ENCODE data around the gene PACS2. TPM values are rescaled to one million over a fixed set of nuclear protein-coding genes. Genes with fewer than 3 reads are reported as not detected.
A peak's percentile ranks its signal among the peaks of the same experiment; 100 is the strongest.

The PACS2 gene
- total RNA-seq, 3 donors from 2014 or later (not counting 1 experiment from before 2014, with no cell fraction given) = 58.4 to 76.5 (median 69.2) TPM

DNA sequence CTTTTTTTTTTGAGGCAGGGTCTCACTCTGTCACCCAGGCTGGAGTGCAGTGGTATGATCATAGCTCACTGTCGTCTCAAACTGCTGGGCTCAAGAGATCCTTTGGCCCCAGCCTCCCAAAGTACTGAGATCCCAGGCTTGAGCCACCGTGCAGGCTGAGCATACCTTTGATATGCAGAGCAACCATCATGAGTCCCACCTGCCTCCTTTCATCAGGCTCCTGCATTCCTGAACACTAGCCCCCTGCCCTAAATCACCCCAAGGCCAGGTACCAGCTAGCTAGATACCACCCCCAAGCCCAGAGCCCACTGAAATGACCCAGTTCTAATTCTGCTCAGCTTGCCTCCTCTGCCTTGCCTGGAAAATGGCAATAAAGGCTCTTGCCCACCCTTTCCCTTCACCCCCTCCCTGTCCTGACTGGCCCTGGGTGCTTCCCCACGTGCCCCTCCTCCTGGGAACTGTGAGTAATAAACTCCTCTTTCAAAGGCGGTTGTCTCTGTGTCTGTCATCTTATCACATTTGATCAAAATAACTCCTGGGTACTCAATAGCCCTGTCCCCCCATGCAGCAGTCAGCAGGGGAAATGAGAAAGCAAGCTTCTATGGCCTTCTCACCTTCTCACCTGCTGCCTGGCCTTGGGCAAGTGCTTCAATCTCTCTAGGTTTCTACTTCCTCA is 7.4 kb upstream of the PACS2 start:
- 90% methylated on average over 4 of the region's 4 CpGs for WGBS (ENCODE audit: insufficient coverage)
- no peaks in the 10 kb centered on the region for H3K36me3 ChIP-seq (ENCODE audit: control insufficient read depth, insufficient read depth, low read length)
- H3K4me3 Mint-ChIP-seq = no peak overlapping the region
- TF ChIP-seq, protein P1, sequence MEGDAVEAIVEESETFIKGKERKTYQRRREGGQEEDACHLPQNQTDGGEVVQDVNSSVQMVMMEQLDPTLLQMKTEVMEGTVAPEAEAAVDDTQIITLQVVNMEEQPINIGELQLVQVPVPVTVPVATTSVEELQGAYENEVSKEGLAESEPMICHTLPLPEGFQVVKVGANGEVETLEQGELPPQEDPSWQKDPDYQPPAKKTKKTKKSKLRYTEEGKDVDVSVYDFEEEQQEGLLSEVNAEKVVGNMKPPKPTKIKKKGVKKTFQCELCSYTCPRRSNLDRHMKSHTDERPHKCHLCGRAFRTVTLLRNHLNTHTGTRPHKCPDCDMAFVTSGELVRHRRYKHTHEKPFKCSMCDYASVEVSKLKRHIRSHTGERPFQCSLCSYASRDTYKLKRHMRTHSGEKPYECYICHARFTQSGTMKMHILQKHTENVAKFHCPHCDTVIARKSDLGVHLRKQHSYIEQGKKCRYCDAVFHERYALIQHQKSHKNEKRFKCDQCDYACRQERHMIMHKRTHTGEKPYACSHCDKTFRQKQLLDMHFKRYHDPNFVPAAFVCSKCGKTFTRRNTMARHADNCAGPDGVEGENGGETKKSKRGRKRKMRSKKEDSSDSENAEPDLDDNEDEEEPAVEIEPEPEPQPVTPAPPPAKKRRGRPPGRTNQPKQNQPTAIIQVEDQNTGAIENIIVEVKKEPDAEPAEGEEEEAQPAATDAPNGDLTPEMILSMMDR (IDR thresholded peaks at IDR 0.05) = no peak
- no peaks in the 10 kb centered on the region for H3K9me3 Mint-ChIP-seq
- H3K27me3 ChIP-seq (ENCODE audit: control insufficient read depth, insufficient read depth, low read length) = no peaks in the 10 kb centered on the region
- ATAC-seq (no peak), DNase-seq (no peak)
- intact Hi-C loops (cut with micrococcal nuclease) = loop anchor here (10.0 kb wide), 1 partner anchor 52 kb away; no protein-coding TSS in a partner anchor
- H3K27me3 Mint-ChIP-seq (ENCODE audit: low read depth in 2 of 2) = no peaks in the 10 kb centered on the region
- H3K36me3 Mint-ChIP-seq = no peaks in the 10 kb centered on the region
- H3K4me1 ChIP-seq (ENCODE audit: control insufficient read depth, insufficient read depth, low read length) = peaks cover 14% of the 10 kb centered on the region
- H3K27ac ChIP-seq (ENCODE audit: low read length) = no peak overlapping the region
- H3K9me3 ChIP-seq (ENCODE audit: control insufficient read depth, insufficient read depth, low read length) = no peaks in the 10 kb centered on the region
- no peak overlapping the region for H3K27ac Mint-ChIP-seq
- no peak overlapping the region for H3K4me3 ChIP-seq (ENCODE audit: low read length)
- peaks cover 13 to 15% of the 10 kb centered on the region in 2 donors for H3K4me1 Mint-ChIP-seq

DNA sequence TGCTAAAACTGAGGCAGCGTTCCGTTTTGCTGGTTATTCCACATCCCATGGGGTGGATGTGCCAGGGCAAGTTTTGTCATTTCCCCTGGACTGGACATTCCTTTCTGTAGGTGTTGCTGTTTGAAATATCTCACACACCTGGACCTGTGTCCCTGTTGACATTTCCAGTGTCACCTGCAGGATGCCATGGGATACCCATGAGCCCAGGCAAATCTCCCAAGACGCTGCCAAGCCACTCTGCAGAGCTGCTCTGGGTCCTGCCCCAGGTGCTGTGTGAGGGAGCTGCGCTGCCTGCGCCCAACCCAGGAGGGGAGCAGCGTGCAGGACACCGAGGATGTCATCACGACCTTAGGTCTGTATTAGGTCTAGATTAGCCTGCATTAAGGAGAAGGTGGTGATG is 5.2 kb upstream of the PACS2 start:
- Histone ChIP-seq H3K36me3 (ENCODE audit: control insufficient read depth, insufficient read depth, low read length) (no peaks in the 10 kb centered on the region), H3K4me1 (ENCODE audit: control insufficient read depth, insufficient read depth, low read length) (peaks cover 23% of the 10 kb centered on the region), H3K4me3 (ENCODE audit: low read length) (no peak overlapping the region), H3K9me3 (ENCODE audit: control insufficient read depth, insufficient read depth, low read length) (no peaks in the 10 kb centered on the region), H3K27me3 (ENCODE audit: control insufficient read depth, insufficient read depth, low read length) (no peaks in the 10 kb centered on the region), H3K27ac (ENCODE audit: low read length) (no peak overlapping the region)
- WGBS (ENCODE audit: insufficient coverage) = 93% methylated on average over 8 of the region's 8 CpGs
- H3K4me1 Mint-ChIP-seq = peaks cover 19 to 20% of the 10 kb centered on the region in 2 donors
- H3K27me3 Mint-ChIP-seq (ENCODE audit: low read depth in 2 of 2) = no peaks in the 10 kb centered on the region
- intact Hi-C loops (cut with micrococcal nuclease) = loop anchor here (10.0 kb wide), 1 partner anchor 55 kb away; no protein-coding TSS in a partner anchor
- TF ChIP-seq, protein P1 (IDR thresholded peaks at IDR 0.05) = no peak
- no peak overlapping the region for H3K27ac Mint-ChIP-seq
- no peaks in the 10 kb centered on the region for H3K9me3 Mint-ChIP-seq
- DNase-seq = no peak
- no peak overlapping the region for H3K4me3 Mint-ChIP-seq
- H3K36me3 Mint-ChIP-seq = no peaks in the 10 kb centered on the region
- no peak for ATAC-seq

DNA sequence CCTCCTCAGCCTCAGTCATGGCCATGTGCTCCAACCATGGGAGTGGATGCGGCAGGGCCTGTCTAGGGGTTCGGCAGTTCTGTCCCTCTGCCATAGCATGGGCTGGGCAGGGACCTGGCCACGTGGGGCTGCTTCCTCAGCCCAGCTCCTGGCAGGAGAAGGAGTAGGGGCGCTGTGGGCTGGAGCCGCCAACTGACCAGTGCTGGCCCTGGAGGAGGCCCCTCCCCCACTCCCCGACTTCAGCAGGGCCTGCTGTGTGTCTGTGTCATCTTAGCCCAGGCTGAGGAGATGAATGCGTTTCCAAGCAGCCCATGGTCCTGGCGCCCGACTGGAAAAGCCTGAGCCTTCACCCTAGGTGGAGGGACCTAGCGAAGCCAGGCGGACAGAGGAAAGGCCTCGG is 2.7 kb upstream of the PACS2 start:
- 95% methylated on average over 12 of the region's 12 CpGs for WGBS (ENCODE audit: insufficient coverage)
- Histone ChIP-seq H3K27me3 (ENCODE audit: control insufficient read depth, insufficient read depth, low read length) (no peaks in the 10 kb centered on the region), H3K4me3 (ENCODE audit: low read length) (no peak overlapping the region), H3K4me1 (ENCODE audit: control insufficient read depth, insufficient read depth, low read length) (peaks cover 27% of the 10 kb centered on the region), H3K27ac (ENCODE audit: low read length) (no peak overlapping the region), H3K36me3 (ENCODE audit: control insufficient read depth, insufficient read depth, low read length) (no peaks in the 10 kb centered on the region), H3K9me3 (ENCODE audit: control insufficient read depth, insufficient read depth, low read length) (no peaks in the 10 kb centered on the region)
- no peak overlapping the region for H3K27ac Mint-ChIP-seq
- intact Hi-C loops (cut with micrococcal nuclease) = no loop called here
- H3K9me3 Mint-ChIP-seq = no peaks in the 10 kb centered on the region
- TF ChIP-seq, protein P1 (IDR thresholded peaks at IDR 0.05) = no peak
- ATAC-seq (no peak), DNase-seq (no peak)
- H3K27me3 Mint-ChIP-seq (ENCODE audit: low read depth in 2 of 2) = no peaks in the 10 kb centered on the region
- H3K36me3 Mint-ChIP-seq = no peaks in the 10 kb centered on the region
- H3K4me3 Mint-ChIP-seq = no peak overlapping the region
- H3K4me1 Mint-ChIP-seq = peaks cover 15 to 23% of the 10 kb centered on the region in 2 donors

DNA sequence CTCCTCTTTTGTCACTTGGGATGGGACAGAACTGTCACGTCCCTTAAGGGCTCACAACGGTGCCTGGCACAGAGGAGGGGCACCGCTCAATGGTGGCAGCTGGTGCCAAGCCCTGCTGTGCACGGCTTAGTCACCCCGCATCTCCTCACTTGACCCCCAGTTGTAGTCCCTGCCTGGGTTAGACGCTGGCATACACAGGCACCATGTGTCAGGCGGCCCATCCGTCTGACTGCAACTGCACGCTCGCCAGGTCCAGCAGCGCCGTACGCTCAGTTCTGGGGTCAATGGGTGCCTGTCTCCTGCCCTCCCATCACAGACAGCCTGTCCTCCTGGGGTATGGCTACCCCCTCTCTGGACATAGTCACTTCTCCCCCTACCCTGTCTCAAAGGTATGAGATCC is 1.6 kb upstream of the PACS2 start:
- WGBS (ENCODE audit: insufficient coverage) = 94% methylated on average over 13 of the region's 13 CpGs
- Mint-ChIP-seq H3K27ac (peak overlapping the region; percentile 79 to 84), H3K27me3 (ENCODE audit: low read depth in 2 of 2) (no peaks in the 10 kb centered on the region), H3K4me1 (peaks cover 23 to 25% of the 10 kb centered on the region in 2 donors), H3K9me3 (no peaks in the 10 kb centered on the region), H3K4me3 (peak overlapping the region; percentile 85), H3K36me3 (no peaks in the 10 kb centered on the region)
- H3K27me3 ChIP-seq (ENCODE audit: control insufficient read depth, insufficient read depth, low read length) = no peaks in the 10 kb centered on the region
- no peak overlapping the region for H3K27ac ChIP-seq (ENCODE audit: low read length)
- no peaks in the 10 kb centered on the region for H3K9me3 ChIP-seq (ENCODE audit: control insufficient read depth, insufficient read depth, low read length)
- peaks cover 29% of the 10 kb centered on the region for H3K4me1 ChIP-seq (ENCODE audit: control insufficient read depth, insufficient read depth, low read length)
- H3K36me3 ChIP-seq (ENCODE audit: control insufficient read depth, insufficient read depth, low read length) = no peaks in the 10 kb centered on the region
- ATAC-seq = no peak
- H3K4me3 ChIP-seq (ENCODE audit: low read length) = no peak overlapping the region
- DNase-seq = no peak
- TF ChIP-seq, protein P1 (IDR thresholded peaks at IDR 0.05) = no peak
- intact Hi-C loops (cut with micrococcal nuclease) = no loop called here
